Measurements from ENCODE around the gene SRCIN1.
A peak's percentile ranks its signal among the peaks of the same experiment; 100 is the strongest.
"Not testable (repeated sequence)": the region's sequence is repeated elsewhere in the genome, so short reads cannot be mapped to it uniquely, and the experiment has no call there.

SRCIN1 gene

GRCh38 chr17:38497656-38498055 is 108.1 kb downstream of the SRCIN1 start:
- in situ Hi-C loops (cut with MboI; ENCODE audit: low sequenced_read_pairs) = not testable (repeated sequence)

GRCh38 chr17:38494152-38494551 is 111.6 kb downstream of the SRCIN1 start:
- H3K36me3 ChIP-seq (replicated peaks); H3K4me1 ChIP-seq; H3K9me3 ChIP-seq; H3K4me3 ChIP-seq; DNase-seq (ENCODE audit: low spot score in 2 of 2); H3K27me3 ChIP-seq (ENCODE audit: low read depth): not testable (repeated sequence)
- in situ Hi-C loops (cut with MboI; ENCODE audit: low sequenced_read_pairs) = loop anchor here (5.0 kb wide), 1 partner anchor 173 kb away; no protein-coding TSS in a partner anchor

More at GRCh38 chr17:38497656-38498055, 108.1 kb downstream of the SRCIN1 start:
- H3K36me3 ChIP-seq (replicated peaks); DNase-seq (ENCODE audit: low spot score in 2 of 2); H3K4me3 ChIP-seq; H3K27me3 ChIP-seq (ENCODE audit: low read depth); H3K4me1 ChIP-seq; H3K9me3 ChIP-seq: not testable (repeated sequence)

GRCh38 chr17:38492067-38493040 is 113.4 kb downstream of the SRCIN1 start:
- in situ Hi-C loops (cut with MboI; ENCODE audit: low sequenced_read_pairs) = loop anchor here (5.0 kb wide), 1 partner anchor 175 kb away; no protein-coding TSS in a partner anchor
- H3K27me3 ChIP-seq (ENCODE audit: low read depth); H3K36me3 ChIP-seq (replicated peaks); H3K4me3 ChIP-seq; H3K4me1 ChIP-seq; H3K9me3 ChIP-seq: not testable (repeated sequence)
- peak; percentile 72 to 96 for DNase-seq (ENCODE audit: low spot score in 2 of 2)

GRCh38 chr17:38491346-38492066 is 114.2 kb downstream of the SRCIN1 start:
- H3K4me1 ChIP-seq; H3K27me3 ChIP-seq (ENCODE audit: low read depth); H3K9me3 ChIP-seq; H3K36me3 ChIP-seq (replicated peaks); DNase-seq (ENCODE audit: low spot score in 2 of 2); H3K4me3 ChIP-seq: not testable (repeated sequence)
- in situ Hi-C loops (cut with MboI; ENCODE audit: low sequenced_read_pairs) = loop anchor here (5.0 kb wide), 1 partner anchor 176 kb away; no protein-coding TSS in a partner anchor

GRCh38 chr17:38489774-38490173 is 116.0 kb downstream of the SRCIN1 start:
- not testable (repeated sequence) for H3K36me3 ChIP-seq (replicated peaks); H3K4me1 ChIP-seq; H3K27me3 ChIP-seq (ENCODE audit: low read depth); H3K4me3 ChIP-seq; H3K9me3 ChIP-seq; DNase-seq (ENCODE audit: low spot score in 2 of 2)
- in situ Hi-C loops (cut with MboI; ENCODE audit: low sequenced_read_pairs) = loop anchor here (5.0 to 10.0 kb wide), 4 partner anchors 47 to 178 kb away; partner anchors contain the start of genes ARHGAP23 and GPR179

- not testable (repeated sequence) for H3K9me3 ChIP-seq; H3K36me3 ChIP-seq (replicated peaks); H3K4me1 ChIP-seq; H3K27me3 ChIP-seq (ENCODE audit: low read depth); H3K4me3 ChIP-seq; DNase-seq (ENCODE audit: low spot score in 2 of 2)
- in situ Hi-C loops (cut with MboI; ENCODE audit: low sequenced_read_pairs) = loop anchor here (5.0 to 10.0 kb wide), 3 partner anchors 43 to 141 kb away; partner anchors contain the start of genes ARHGAP23 and GPR179
These were observed 120.0 kb downstream of the SRCIN1 start for GRCh38 chr17:38485681-38486298.

GRCh38 chr17:38485146-38485468 is 120.6 kb downstream of the SRCIN1 start:
- Histone ChIP-seq H3K4me3 (no peak overlapping the region), H3K36me3 (replicated peaks) (no peaks in the 10 kb centered on the region), H3K4me1 (peaks cover 7% of the 10 kb centered on the region), H3K27me3 (ENCODE audit: low read depth) (no peaks in the 10 kb centered on the region), H3K9me3 (no peaks in the 10 kb centered on the region)
- in situ Hi-C loops (cut with MboI; ENCODE audit: low sequenced_read_pairs) = loop anchor here (5.0 to 10.0 kb wide), 3 partner anchors 43 to 140 kb away; partner anchors contain the start of genes ARHGAP23 and GPR179
- DNase-seq (ENCODE audit: low spot score in 2 of 2) = no peak

- in situ Hi-C loops (cut with MboI; ENCODE audit: low sequenced_read_pairs) = loop anchor here (5.0 to 10.0 kb wide), 3 partner anchors 42 to 140 kb away; partner anchors contain the start of genes ARHGAP23 and GPR179
- H3K27me3 ChIP-seq (ENCODE audit: low read depth); H3K9me3 ChIP-seq; H3K4me3 ChIP-seq; H3K36me3 ChIP-seq (replicated peaks); H3K4me1 ChIP-seq: not testable (repeated sequence)
- peak; percentile 59 to 87 for DNase-seq (ENCODE audit: low spot score in 2 of 2)
These were observed 121.3 kb downstream of the SRCIN1 start for GRCh38 chr17:38484242-38485145.

- H3K36me3 ChIP-seq (replicated peaks); H3K9me3 ChIP-seq: not testable (repeated sequence)
These were observed 123.1 kb downstream of the SRCIN1 start for GRCh38 chr17:38482700-38483043.

GRCh38 chr17:38482039-38482699 is 123.6 kb downstream of the SRCIN1 start:
- H3K9me3 ChIP-seq; H3K4me3 ChIP-seq; H3K4me1 ChIP-seq; DNase-seq (ENCODE audit: low spot score in 2 of 2); H3K27me3 ChIP-seq (ENCODE audit: low read depth); H3K36me3 ChIP-seq (replicated peaks): not testable (repeated sequence)
- in situ Hi-C loops (cut with MboI; ENCODE audit: low sequenced_read_pairs) = loop anchor here (10.0 kb wide), 2 partner anchors 57 to 137 kb away; partner anchors contain the start of genes ARHGAP23 and GPR179

More at GRCh38 chr17:38482700-38483043, 123.1 kb downstream of the SRCIN1 start:
- not testable (repeated sequence) for H3K4me1 ChIP-seq; DNase-seq (ENCODE audit: low spot score in 2 of 2); H3K27me3 ChIP-seq (ENCODE audit: low read depth); H3K4me3 ChIP-seq
- in situ Hi-C loops (cut with MboI; ENCODE audit: low sequenced_read_pairs) = loop anchor here (10.0 kb wide), 2 partner anchors 58 to 138 kb away; partner anchors contain the start of genes ARHGAP23 and GPR179

All from HAP-1 (cell line).